Astrocyte (in vitro differentiated cells and primary cell): Measurements from ENCODE around the gene LRRK2.

ENCODE experiments used
- EZH2 ChIP-seq: IDR thresholded peaks from 2 replicates; pipeline ENCODE4 v1.6.1; 2012; ENCODE audit warnings: mild to moderate bottlenecking, low read length, inconsistent platforms; ENCODE audit not compliant: insufficient read depth
- TF ChIP-seq, protein P1 (sequence below): IDR thresholded peaks from 2 replicates; pipeline ENCODE4 v1.5.1; 2011; ENCODE audit warnings: low read depth, mild to moderate bottlenecking, inconsistent platforms, low read length, moderate library complexity; ENCODE audit not compliant: insufficient read depth

DNA sequence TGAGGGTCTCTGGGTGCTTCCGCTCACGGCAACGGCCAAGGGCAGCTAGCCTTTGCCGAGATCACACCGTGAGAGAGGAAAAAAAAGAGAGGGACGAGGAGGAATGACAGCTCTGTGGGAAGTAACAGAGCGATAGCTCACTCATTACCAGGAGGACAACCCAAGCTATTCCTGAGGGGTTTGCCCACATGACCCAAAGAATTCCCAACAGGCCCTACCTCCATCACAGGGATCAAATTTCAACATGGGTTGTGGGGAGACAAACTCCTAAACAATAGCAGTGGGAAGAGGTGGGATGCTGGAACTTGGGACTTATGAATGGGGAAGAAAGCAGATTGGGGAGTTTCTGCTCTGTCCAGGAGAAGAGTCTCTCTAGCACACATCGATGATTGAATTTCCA, 180.6 kb downstream of the LRRK2 start:
- no peak for TF ChIP-seq EZH2
- TF ChIP-seq, protein P1, sequence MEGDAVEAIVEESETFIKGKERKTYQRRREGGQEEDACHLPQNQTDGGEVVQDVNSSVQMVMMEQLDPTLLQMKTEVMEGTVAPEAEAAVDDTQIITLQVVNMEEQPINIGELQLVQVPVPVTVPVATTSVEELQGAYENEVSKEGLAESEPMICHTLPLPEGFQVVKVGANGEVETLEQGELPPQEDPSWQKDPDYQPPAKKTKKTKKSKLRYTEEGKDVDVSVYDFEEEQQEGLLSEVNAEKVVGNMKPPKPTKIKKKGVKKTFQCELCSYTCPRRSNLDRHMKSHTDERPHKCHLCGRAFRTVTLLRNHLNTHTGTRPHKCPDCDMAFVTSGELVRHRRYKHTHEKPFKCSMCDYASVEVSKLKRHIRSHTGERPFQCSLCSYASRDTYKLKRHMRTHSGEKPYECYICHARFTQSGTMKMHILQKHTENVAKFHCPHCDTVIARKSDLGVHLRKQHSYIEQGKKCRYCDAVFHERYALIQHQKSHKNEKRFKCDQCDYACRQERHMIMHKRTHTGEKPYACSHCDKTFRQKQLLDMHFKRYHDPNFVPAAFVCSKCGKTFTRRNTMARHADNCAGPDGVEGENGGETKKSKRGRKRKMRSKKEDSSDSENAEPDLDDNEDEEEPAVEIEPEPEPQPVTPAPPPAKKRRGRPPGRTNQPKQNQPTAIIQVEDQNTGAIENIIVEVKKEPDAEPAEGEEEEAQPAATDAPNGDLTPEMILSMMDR = no peak
